ENCODE measurements around the gene KSR1.

The KSR1 gene

GRCh38 chr17:27593857-27594255 is 137.6 kb downstream of the KSR1 start:
- TF ChIP-seq LEF1 (IDR thresholded peaks at IDR 0.05; ENCODE audit: borderline replicate concordance) (no peak), ARNT (IDR thresholded peaks at IDR 0.05) (no peak), ELF4 (IDR thresholded peaks at IDR 0.05) (no peak), SP1 (IDR thresholded peaks at IDR 0.05) (no peak), FOXK2 (IDR thresholded peaks at IDR 0.05) (no peak), NFRKB (IDR thresholded peaks at IDR 0.05) (no peak), BHLHE40 (IDR thresholded peaks at IDR 0.05; ENCODE audit: borderline replicate concordance) (no peak), L3MBTL2 (conservative IDR thresholded peaks at IDR 0.05) (no peak), FOXM1 (IDR thresholded peaks at IDR 0.05; ENCODE audit: borderline replicate concordance) (no peak), HDGF (IDR thresholded peaks at IDR 0.05; ENCODE audit: borderline replicate concordance) (no peak), SUZ12 (IDR thresholded peaks at IDR 0.05) (no peak), ZNF384 (IDR thresholded peaks at IDR 0.05) (no peak), TARDBP (IDR thresholded peaks at IDR 0.05) (no peak), CTBP1 (IDR thresholded peaks at IDR 0.05; ENCODE audit: borderline replicate concordance) (no peak), FOXA1 (IDR thresholded peaks at IDR 0.05) (no peak)
- TF ChIP-seq, protein P1, sequence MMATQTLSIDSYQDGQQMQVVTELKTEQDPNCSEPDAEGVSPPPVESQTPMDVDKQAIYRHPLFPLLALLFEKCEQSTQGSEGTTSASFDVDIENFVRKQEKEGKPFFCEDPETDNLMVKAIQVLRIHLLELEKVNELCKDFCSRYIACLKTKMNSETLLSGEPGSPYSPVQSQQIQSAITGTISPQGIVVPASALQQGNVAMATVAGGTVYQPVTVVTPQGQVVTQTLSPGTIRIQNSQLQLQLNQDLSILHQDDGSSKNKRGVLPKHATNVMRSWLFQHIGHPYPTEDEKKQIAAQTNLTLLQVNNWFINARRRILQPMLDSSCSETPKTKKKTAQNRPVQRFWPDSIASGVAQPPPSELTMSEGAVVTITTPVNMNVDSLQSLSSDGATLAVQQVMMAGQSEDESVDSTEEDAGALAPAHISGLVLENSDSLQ (IDR thresholded peaks at IDR 0.05) = no peak
- CTCF ChIA-PET = no interaction called here
- POLR2A ChIA-PET = no interaction called here
- no peak for DNase-seq (ENCODE audit: extremely low spot score)

GRCh38 chr17:27595208-27595607 is 139.0 kb downstream of the KSR1 start:
- ChIA-PET POLR2A (interaction anchor here (0.9 kb wide), 1 partner anchor 245 kb away, joined by 3 read pairs; no protein-coding TSS in a partner anchor), CTCF (interaction anchor here (1.7 kb wide), 1 partner anchor 358 kb away, joined by 4 read pairs; no protein-coding TSS in a partner anchor)
- TF ChIP-seq ELF4 (IDR thresholded peaks at IDR 0.05) (no peak), ARNT (IDR thresholded peaks at IDR 0.05) (no peak), SUZ12 (IDR thresholded peaks at IDR 0.05) (no peak), CTBP1 (IDR thresholded peaks at IDR 0.05; ENCODE audit: borderline replicate concordance) (no peak), FOXA1 (IDR thresholded peaks at IDR 0.05) (no peak)
- DNase-seq (ENCODE audit: extremely low spot score) = no peak

- DNase-seq (ENCODE audit: extremely low spot score) = no peak
- TF ChIP-seq TARDBP (IDR thresholded peaks at IDR 0.05) (no peak), NFRKB (IDR thresholded peaks at IDR 0.05) (no peak), ELF4 (IDR thresholded peaks at IDR 0.05) (no peak), ZNF384 (IDR thresholded peaks at IDR 0.05) (no peak), LEF1 (IDR thresholded peaks at IDR 0.05; ENCODE audit: borderline replicate concordance) (no peak), FOXA1 (IDR thresholded peaks at IDR 0.05) (no peak), SUZ12 (IDR thresholded peaks at IDR 0.05) (no peak), CTBP1 (IDR thresholded peaks at IDR 0.05; ENCODE audit: borderline replicate concordance) (no peak), ARNT (IDR thresholded peaks at IDR 0.05) (no peak)
- ChIA-PET POLR2A (interaction anchor here (0.9 kb wide), 1 partner anchor 246 kb away, joined by 3 read pairs; no protein-coding TSS in a partner anchor), CTCF (interaction anchor here (1.0 to 1.7 kb wide), 2 partner anchors 140 to 359 kb away, joined by 3 to 4 read pairs; partner anchors contain the start of gene KSR1)
These were observed 139.8 kb downstream of the KSR1 start for GRCh38 chr17:27596096-27596495.

DNA sequence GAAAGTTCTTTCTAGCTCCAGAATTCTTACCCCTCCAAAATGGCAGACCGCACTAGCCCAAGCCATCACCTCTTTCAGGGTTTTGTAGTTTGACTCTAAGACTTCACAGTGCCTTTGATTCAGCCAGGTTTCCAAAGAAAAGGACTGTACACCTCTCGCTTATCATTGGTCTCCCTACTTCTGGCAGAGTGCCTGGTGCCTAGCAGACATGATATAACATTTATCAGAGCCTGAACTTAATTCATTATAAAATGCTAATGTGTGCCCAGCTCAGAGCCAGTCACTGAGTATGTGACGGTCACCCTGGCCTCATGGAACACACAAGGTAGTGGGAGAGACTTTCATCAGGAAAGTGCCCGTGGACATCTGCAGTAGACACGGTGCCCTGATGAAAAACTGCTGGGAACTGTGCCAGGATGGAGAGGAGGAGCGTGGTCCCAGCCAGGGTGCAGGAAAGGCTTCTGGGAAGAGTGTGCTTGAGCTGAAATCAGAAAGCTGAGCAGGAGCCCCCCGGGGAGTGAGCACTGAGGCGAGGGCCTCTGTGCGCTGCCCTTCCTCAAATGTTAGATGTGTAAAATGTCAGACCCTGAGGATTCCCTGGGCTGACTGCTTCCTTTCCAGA is 140.4 kb downstream of the KSR1 start:
- POLR2A ChIA-PET = no interaction called here

DNA sequence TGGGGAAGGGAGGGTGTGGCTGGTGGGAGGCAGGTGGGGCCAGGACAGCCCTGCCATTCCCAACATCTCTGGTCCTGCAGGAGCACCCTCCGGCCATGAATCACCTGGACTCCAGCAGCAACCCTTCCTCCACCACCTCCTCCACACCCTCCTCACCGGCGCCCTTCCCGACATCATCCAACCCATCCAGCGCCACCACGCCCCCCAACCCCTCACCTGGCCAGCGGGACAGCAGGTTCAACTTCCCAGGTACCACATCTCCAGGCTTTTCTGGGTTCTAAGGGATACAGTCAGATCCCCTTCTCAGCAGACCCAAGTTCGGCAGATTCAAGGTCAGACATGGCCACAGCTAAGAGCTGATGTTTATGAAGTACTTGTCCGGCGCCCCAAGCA is 140.9 kb downstream of the KSR1 start:
- ChIA-PET CTCF (interaction anchor here (0.6 kb wide), 1 partner anchor 360 kb away, joined by 3 read pairs; no protein-coding TSS in a partner anchor), POLR2A (no interaction called here)
- no peak for DNase-seq (ENCODE audit: extremely low spot score)
- no peak for TF ChIP-seq FOXK2 (IDR thresholded peaks at IDR 0.05)
- TF ChIP-seq LEF1 (IDR thresholded peaks at IDR 0.05; ENCODE audit: borderline replicate concordance) = no peak
- TF ChIP-seq, protein P1 (IDR thresholded peaks at IDR 0.05) = no peak
- no peak for TF ChIP-seq L3MBTL2 (conservative IDR thresholded peaks at IDR 0.05)
- no peak for TF ChIP-seq SP1 (IDR thresholded peaks at IDR 0.05)
- no peak for TF ChIP-seq SUZ12 (IDR thresholded peaks at IDR 0.05)
- no peak for TF ChIP-seq TARDBP (IDR thresholded peaks at IDR 0.05)
- TF ChIP-seq FOXM1 (IDR thresholded peaks at IDR 0.05; ENCODE audit: borderline replicate concordance) = no peak
- TF ChIP-seq ELF4 (IDR thresholded peaks at IDR 0.05) = no peak
- no peak for TF ChIP-seq FOXA1 (IDR thresholded peaks at IDR 0.05)
- no peak for TF ChIP-seq BHLHE40 (IDR thresholded peaks at IDR 0.05; ENCODE audit: borderline replicate concordance)
- TF ChIP-seq CTBP1 (IDR thresholded peaks at IDR 0.05; ENCODE audit: borderline replicate concordance) = no peak
- TF ChIP-seq NFRKB (IDR thresholded peaks at IDR 0.05) = no peak
- no peak for TF ChIP-seq HDGF (IDR thresholded peaks at IDR 0.05; ENCODE audit: borderline replicate concordance)
- TF ChIP-seq ARNT (IDR thresholded peaks at IDR 0.05) = no peak
- TF ChIP-seq ZNF384 (IDR thresholded peaks at IDR 0.05) = no peak

More for the DNA sequence above, 140.4 kb downstream of the KSR1 start:
- TF ChIP-seq FOXM1 (IDR thresholded peaks at IDR 0.05; ENCODE audit: borderline replicate concordance) (no peak), SP1 (IDR thresholded peaks at IDR 0.05) (no peak), FOXK2 (IDR thresholded peaks at IDR 0.05) (no peak), ELF4 (IDR thresholded peaks at IDR 0.05) (no peak), CTBP1 (IDR thresholded peaks at IDR 0.05; ENCODE audit: borderline replicate concordance) (no peak), FOXA1 (IDR thresholded peaks at IDR 0.05) (no peak), HDGF (IDR thresholded peaks at IDR 0.05; ENCODE audit: borderline replicate concordance) (no peak), TARDBP (IDR thresholded peaks at IDR 0.05) (no peak), ZNF384 (IDR thresholded peaks at IDR 0.05) (no peak), L3MBTL2 (conservative IDR thresholded peaks at IDR 0.05) (no peak), NFRKB (IDR thresholded peaks at IDR 0.05) (no peak), SUZ12 (IDR thresholded peaks at IDR 0.05) (no peak), ARNT (IDR thresholded peaks at IDR 0.05) (no peak), BHLHE40 (IDR thresholded peaks at IDR 0.05; ENCODE audit: borderline replicate concordance) (no peak), LEF1 (IDR thresholded peaks at IDR 0.05; ENCODE audit: borderline replicate concordance) (no peak)
- TF ChIP-seq, protein P1 (IDR thresholded peaks at IDR 0.05) = no peak
- DNase-seq (ENCODE audit: extremely low spot score) = no peak
- CTCF ChIA-PET = interaction anchor here (1.0 kb wide), 1 partner anchor 141 kb away, joined by 3 read pairs; the partner anchor contains the start of gene KSR1
